GM12878 (cell line): Measurements from ENCODE around the gene CALHM4. TPM values are rescaled to one million over a fixed set of nuclear protein-coding genes. Genes with fewer than 3 reads are reported as not detected.

Source experiments
- ATAC-seq: fragments of 200-7000 bp; cut with Tn5 transposase; 3 replicates; pipeline ENCODE4 v1.9.1; 2020; ENCODE audit warnings: mild to moderate bottlenecking, moderate library complexity
- BruUV-seq: library from RNA; stranded (reverse); fragments of 400-500 nt; replicated peaks from 2 replicates; lab custom pipeline; 2021; lab: Mats Ljungman, UMichigan
- CTCF ChIA-PET: fragments of 300-600 bp; sonication (Branson Sonifier 250); formaldehyde crosslinking; extraction: SDS; loops from one replicate; lab custom pipeline; 2021; ENCODE audit warnings: inconsistent platforms; lab: Yijun Ruan, JAX
- POLR2A ChIA-PET: fragments of 350-600 bp; formaldehyde crosslinking; extraction: SDS; loops from one replicate; lab custom pipeline; 2021; ENCODE audit warnings: inconsistent platforms; lab: Charles Lee
- RAD21 ChIA-PET: fragments of 300-600 bp; sonication (Branson Sonifier 250); formaldehyde crosslinking; loops from one replicate; lab custom pipeline; 2023; ENCODE audit warnings: antibody characterized with exemption; ENCODE audit not compliant: unreplicated experiment; lab: Charles Lee
- SMC1A ChIA-PET: fragments of 300-600 bp; sonication (Branson Sonifier 250); formaldehyde crosslinking; loops from one replicate; lab custom pipeline; 2023; ENCODE audit not compliant: unreplicated experiment, uncharacterized antibody; lab: Charles Lee
- DNase-seq: peaks from one replicate; pipeline ENCODE4 v3.0.0-alpha.2; 2011; ENCODE audit warnings: low read depth, low spot score
- FAIRE-seq: peaks from 3 replicates; lab custom pipeline; 2011; peaks lifted over from hg19 to GRCh38; lab: Jason Lieb, UNC
- H2AFZ ChIP-seq: 2 replicates; pipeline ENCODE4 v1.6.0; 2011; ENCODE audit warnings: low read depth, low read length, control low read depth; ENCODE audit not compliant: control insufficient read depth
- H3K27ac ChIP-seq: 2 replicates; pipeline ENCODE4 v1.5.1; 2011; ENCODE audit warnings: control low read depth; ENCODE audit not compliant: control insufficient read depth, insufficient read depth
- H3K27me3 ChIP-seq, 2 experiments: replicated peaks in 1 of 2; 2 replicates each; pipeline versions ENCODE4 v1.6.0 to v1.6.1; 2011; ENCODE audit warnings: low read length in 1 of 2; ENCODE audit not compliant: control insufficient read depth in 2 of 2, insufficient read depth in 2 of 2
- H3K36me3 ChIP-seq, 2 experiments: 2 replicates each; pipeline ENCODE4 v1.5.1; 2011; ENCODE audit warnings: low read length in 1 of 2; ENCODE audit not compliant: control insufficient read depth in 2 of 2, insufficient read depth in 2 of 2
- H3K4me1 ChIP-seq: 2 replicates; pipeline ENCODE4 v1.6.1; 2011; ENCODE audit warnings: mild to moderate bottlenecking, low read length, moderate library complexity, mixed read lengths; ENCODE audit not compliant: control insufficient read depth, insufficient read depth
- H3K4me2 ChIP-seq: 2 replicates; pipeline ENCODE4 v1.6.0; 2011; ENCODE audit warnings: control low read depth; ENCODE audit not compliant: control insufficient read depth, insufficient read depth
- H3K4me3 ChIP-seq: fragments of 200-600 bp; sonication (generic); 2 replicates; pipeline ENCODE4 v1.5.1; 2016
- H3K79me2 ChIP-seq: 2 replicates; pipeline ENCODE4 v1.6.0; 2011; ENCODE audit warnings: low read length; ENCODE audit not compliant: control insufficient read depth, insufficient read depth
- H3K9ac ChIP-seq: 2 replicates; pipeline ENCODE4 v1.8.0; 2011; ENCODE audit warnings: low read length, control low read depth, mixed read lengths; ENCODE audit not compliant: control insufficient read depth, insufficient read depth
- H3K9me3 ChIP-seq: replicated peaks from 3 replicates; pipeline ENCODE4 v1.5.1; 2011; ENCODE audit warnings: mild to moderate bottlenecking, low read length; ENCODE audit not compliant: control insufficient read depth, insufficient read depth
- H4K20me1 ChIP-seq: 2 replicates; pipeline ENCODE4 v1.6.0; 2011; ENCODE audit not compliant: control insufficient read depth, insufficient read depth
- ATF7 ChIP-seq: fragments of 450-650 bp; IDR thresholded peaks from 2 replicates; pipeline ENCODE4 v1.6.1; 2016; ENCODE audit warnings: low read depth, mild to moderate bottlenecking
- CBX3 ChIP-seq: fragments of 200-600 bp; sonication (generic); IDR thresholded peaks from 2 replicates; pipeline ENCODE4 v1.6.1; 2016; ENCODE audit warnings: low read depth, borderline replicate concordance
- CBX5 ChIP-seq: sonication (generic); IDR thresholded peaks from 2 replicates; pipeline ENCODE4 v1.6.1; 2016; ENCODE audit warnings: low read depth, moderate library complexity, mild to moderate bottlenecking, inconsistent platforms
- EED ChIP-seq: sonication (generic); IDR thresholded peaks from 2 replicates; pipeline ENCODE4 v1.6.1; 2016; ENCODE audit warnings: antibody characterized with exemption, low read depth
- KLF5 ChIP-seq: fragments of 450-650 bp; IDR thresholded peaks from 2 replicates; pipeline ENCODE4 v1.6.1; 2014; ENCODE audit warnings: mild to moderate bottlenecking; ENCODE audit not compliant: partially characterized antibody
- NFYB ChIP-seq: IDR thresholded peaks from 2 replicates; pipeline ENCODE4 v1.6.1; 2011; ENCODE audit warnings: low read depth, mild to moderate bottlenecking, low read length, improper control_type of control experiment, moderate library complexity; ENCODE audit not compliant: insufficient read depth
- NR2C2 ChIP-seq: IDR thresholded peaks from 2 replicates; pipeline ENCODE4 v1.6.1; 2011; ENCODE audit warnings: borderline replicate concordance, low read depth; ENCODE audit not compliant: control insufficient read depth, insufficient read length
- POLR2AphosphoS2 ChIP-seq: IDR thresholded peaks from 2 replicates; pipeline ENCODE4 v1.6.1; 2011; ENCODE audit warnings: low read depth, mild to moderate bottlenecking, low read length, improper control_type of control experiment, moderate library complexity
- RAD21 ChIP-seq: IDR thresholded peaks from 2 replicates; pipeline ENCODE4 v1.6.1; 2011; ENCODE audit warnings: mild to moderate bottlenecking, low read depth, low read length, moderate library complexity; ENCODE audit not compliant: insufficient read depth
- RAD51 ChIP-seq: fragments of 450-650 bp; IDR thresholded peaks from 2 replicates; pipeline ENCODE4 v1.6.1; 2016; ENCODE audit warnings: moderate library complexity, mild to moderate bottlenecking, inconsistent platforms
- SUZ12 ChIP-seq: fragments of 200-600 bp; sonication (generic); IDR thresholded peaks from one replicate; pipeline ENCODE4 v1.6.1; 2018; ENCODE audit warnings: antibody characterized with exemption, mild to moderate bottlenecking; ENCODE audit not compliant: unreplicated experiment
- ZBED1 ChIP-seq: IDR thresholded peaks from 2 replicates; pipeline ENCODE4 v1.6.1; 2016; ENCODE audit warnings: borderline replicate concordance
- ZBTB40 ChIP-seq: fragments of 450-650 bp; IDR thresholded peaks from 2 replicates; pipeline ENCODE4 v1.6.1; 2016; ENCODE audit warnings: mild to moderate bottlenecking, moderate library complexity, borderline replicate concordance
- WGBS: methylation state at CpG from one replicate; pipeline ENCODE4 v1.1.6; 2016; ENCODE audit warnings: low lambda C conversion rate; ENCODE audit not compliant: insufficient replicate concordance, insufficient coverage; ENCODE audit errors: missing lambda C conversion rate; 5-methylcytosine and 5-hydroxymethylcytosine counted together
- in situ Hi-C: fragments of 300-500 bp; cut with MboI; formaldehyde crosslinking; loops from 9 replicates; pipeline ENCODE4 v1.14.3; 2018; ENCODE audit warnings: mixed read lengths
- intact Hi-C: fragments of 100-400 bp; cut with micrococcal nuclease; formaldehyde crosslinking; loops from one replicate; pipeline ENCODE4 v1.14.2; 2022; ENCODE audit not compliant: unreplicated experiment
- polyA plus RNA-seq, 11 experiments: library from polyadenylated mRNA; depleted of rRNA in 4 of 11; unstranded in 6 of 11; stranded (reverse) in 5 of 11; fragments of >200 nt; fragmentation: Nextera tagmentation in 4 of 11; fragmentation: Illumina TruSeq in 1 of 11; extraction: Ambion mirVana in 4 of 11; extraction: Trizol in 1 of 11; gene quantifications; 1 replicate in 1 of 11; 2 replicates in 10 of 11; pipeline versions ENCODE4 v1.2.1 to v1.2.3, GENCODE V29; 2011 to 2016; ENCODE audit warnings: inconsistent platforms in 2 of 11, missing spikeins in 2 of 11, low read depth in 1 of 11
- total RNA-seq, 4 experiments: library from RNA; depleted of rRNA in 3 of 4; stranded (reverse); fragments of >200 nt in 3 of 4; fragmentation: Illumina TruSeq in 1 of 4; extraction: Trizol in 1 of 4; gene quantifications; 2 replicates each; pipeline versions ENCODE4 v1.2.1 to v1.2.3, GENCODE V29; 2013 to 2021
- TF ChIP-seq, protein P1 (sequence below): fragments of 450-650 bp; conservative IDR thresholded peaks from 2 replicates; pipeline ENCODE4 v1.6.1; 2017; ENCODE audit warnings: mild to moderate bottlenecking, moderate library complexity
- TF ChIP-seq, protein P2 (sequence below): IDR thresholded peaks from 2 replicates; pipeline ENCODE4 v1.6.1; 2012; ENCODE audit warnings: low read depth, low read length, improper control_type of control experiment

The CALHM4 gene
- total and polyA plus RNA-seq, 10 of the 15 experiments (the other 5 are each of a cell fraction or from before 2014, with no cell fraction given), result not detected

DNA sequence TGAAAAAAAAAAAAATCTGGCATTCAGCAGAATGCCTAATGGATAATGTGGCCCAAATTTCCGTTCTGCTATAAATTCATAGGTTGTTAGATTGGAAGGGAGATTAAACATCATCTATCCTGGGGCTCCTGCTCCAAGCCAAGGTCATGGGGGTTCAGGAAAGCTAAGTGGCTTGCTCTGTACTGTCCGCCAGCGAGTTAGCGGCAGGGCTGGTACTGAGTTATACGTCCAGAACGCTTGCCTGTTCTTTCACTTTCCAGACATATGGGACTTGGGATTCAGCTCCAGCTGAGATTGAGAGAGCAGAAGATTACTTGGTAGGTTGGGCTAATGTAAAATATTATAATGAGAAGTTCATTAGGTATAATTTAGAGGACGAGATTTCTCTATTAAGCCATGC is 18.6 kb downstream of the CALHM4 start:
- H3K27ac ChIP-seq, result peak overlapping the region; percentile 81
- in situ Hi-C loops (no loop called here), intact Hi-C loops (loop anchor here (5.0 kb wide), 1 partner anchor 295 kb away; the partner anchor contains the start of gene TSPYL1)
- 0 out of 4 replicates have a peak, but pooled peaks cover 0 to 3% of the 10 kb centered on the region in 2 experiments for H3K36me3 ChIP-seq
- FAIRE-seq (no peak), ATAC-seq (peak; percentile 44), DNase-seq (no peak)
- peak overlapping the region; percentile 88 for H3K4me3 ChIP-seq
- H3K4me1 ChIP-seq, result peaks cover 5% of the 10 kb centered on the region; the same call in 1 of the 2 replicates
- H2AFZ ChIP-seq, result peak overlapping the region; percentile 88; the same call in 1 of the 2 replicates
- no TSS peak for BruUV-seq
- H3K4me2 ChIP-seq, result peak overlapping the region; percentile 76
- H3K9ac ChIP-seq, result peak overlapping the region; percentile 95
- ChIA-PET SMC1A (interaction anchor here (1.1 to 3.4 kb wide), 8 partner anchors 9 to 292 kb away, joined by 3 to 18 read pairs (median 6); partner anchors contain the start of gene TSPYL1), CTCF (interaction anchor here (0.6 to 3.5 kb wide), 13 partner anchors 10 to 355 kb away, joined by 3 to 17 read pairs (median 4); partner anchors contain the start of gene TSPYL4), POLR2A (interaction anchor here (0.7 to 1.7 kb wide), 5 partner anchors 95 to 367 kb away, joined by 3 to 11 read pairs (median 5); partner anchors contain the start of genes DSE and ZUP1), RAD21 (interaction anchor here (0.7 to 2.4 kb wide), 6 partner anchors 10 to 303 kb away, joined by 3 to 7 read pairs (median 3); partner anchors contain the start of gene TSPYL1)
- no peaks in the 10 kb centered on the region for H3K27me3 ChIP-seq
- no peaks in the 10 kb centered on the region for H3K9me3 ChIP-seq
- H3K79me2 ChIP-seq, result peaks cover 44% of the 10 kb centered on the region
- no peaks in the 10 kb centered on the region for H4K20me1 ChIP-seq
- 2% methylated on average over 7 of the region's 7 CpGs for WGBS
- TF ChIP-seq NR2C2, result no peak
- no peak for TF ChIP-seq CBX5
- no peak for TF ChIP-seq RAD21
- TF ChIP-seq NFYB, result no peak
- no peak for TF ChIP-seq CBX3
- TF ChIP-seq, protein P1, sequence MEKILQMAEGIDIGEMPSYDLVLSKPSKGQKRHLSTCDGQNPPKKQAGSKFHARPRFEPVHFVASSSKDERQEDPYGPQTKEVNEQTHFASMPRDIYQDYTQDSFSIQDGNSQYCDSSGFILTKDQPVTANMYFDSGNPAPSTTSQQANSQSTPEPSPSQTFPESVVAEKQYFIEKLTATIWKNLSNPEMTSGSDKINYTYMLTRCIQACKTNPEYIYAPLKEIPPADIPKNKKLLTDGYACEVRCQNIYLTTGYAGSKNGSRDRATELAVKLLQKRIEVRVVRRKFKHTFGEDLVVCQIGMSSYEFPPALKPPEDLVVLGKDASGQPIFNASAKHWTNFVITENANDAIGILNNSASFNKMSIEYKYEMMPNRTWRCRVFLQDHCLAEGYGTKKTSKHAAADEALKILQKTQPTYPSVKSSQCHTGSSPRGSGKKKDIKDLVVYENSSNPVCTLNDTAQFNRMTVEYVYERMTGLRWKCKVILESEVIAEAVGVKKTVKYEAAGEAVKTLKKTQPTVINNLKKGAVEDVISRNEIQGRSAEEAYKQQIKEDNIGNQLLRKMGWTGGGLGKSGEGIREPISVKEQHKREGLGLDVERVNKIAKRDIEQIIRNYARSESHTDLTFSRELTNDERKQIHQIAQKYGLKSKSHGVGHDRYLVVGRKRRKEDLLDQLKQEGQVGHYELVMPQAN, result no peak
- TF ChIP-seq EED, result no peak
- no peak for TF ChIP-seq RAD51
- TF ChIP-seq POLR2AphosphoS2, result no peak
- TF ChIP-seq ZBED1, result no peak
- TF ChIP-seq, protein P2, sequence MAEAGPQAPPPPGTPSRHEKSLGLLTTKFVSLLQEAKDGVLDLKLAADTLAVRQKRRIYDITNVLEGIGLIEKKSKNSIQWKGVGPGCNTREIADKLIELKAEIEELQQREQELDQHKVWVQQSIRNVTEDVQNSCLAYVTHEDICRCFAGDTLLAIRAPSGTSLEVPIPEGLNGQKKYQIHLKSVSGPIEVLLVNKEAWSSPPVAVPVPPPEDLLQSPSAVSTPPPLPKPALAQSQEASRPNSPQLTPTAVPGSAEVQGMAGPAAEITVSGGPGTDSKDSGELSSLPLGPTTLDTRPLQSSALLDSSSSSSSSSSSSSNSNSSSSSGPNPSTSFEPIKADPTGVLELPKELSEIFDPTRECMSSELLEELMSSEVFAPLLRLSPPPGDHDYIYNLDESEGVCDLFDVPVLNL, result no peak
- TF ChIP-seq ZBTB40, result no peak
- no peak for TF ChIP-seq KLF5
- no peak for TF ChIP-seq SUZ12
- no peak for TF ChIP-seq ATF7
